ENCODE data around the gene STX16. TPM values are rescaled to one million over a fixed set of nuclear protein-coding genes. Genes with fewer than 3 reads are reported as not detected.
"Not testable (repeated sequence)": the region's sequence is repeated elsewhere in the genome, so short reads cannot be mapped to it uniquely, and the experiment has no call there.

The STX16 gene
- total and polyA plus RNA-seq, 8 donors = 50.4 to 105 (median 95.0) TPM

DNA sequence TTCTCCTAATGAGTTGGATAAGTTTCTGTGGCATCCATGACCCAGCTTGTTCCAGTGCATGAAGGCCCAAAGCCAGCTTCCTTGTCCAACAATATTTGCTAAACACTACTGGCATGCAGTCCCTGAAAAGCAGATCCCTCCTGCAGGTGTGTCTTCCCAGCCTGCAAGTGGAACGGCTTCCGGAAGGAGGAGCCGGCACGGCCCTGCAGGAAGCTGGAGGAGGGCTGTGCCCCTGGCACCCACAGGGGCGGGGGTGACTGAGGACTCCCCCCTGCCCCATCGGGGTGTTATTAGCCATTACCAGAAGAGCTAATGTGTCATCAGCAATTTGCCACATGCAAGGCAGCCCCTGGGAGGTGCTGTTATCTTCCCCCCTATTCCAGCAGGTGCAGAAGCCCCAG, 68.9 kb downstream of the STX16 start:
- Histone ChIP-seq H3K4me3 (no peak overlapping the region), H3K4me1 (no peaks in the 10 kb centered on the region), H3K27me3 (peaks cover 0 to 47% of the 10 kb centered on the region in 2 donors), H3K36me3 (peaks cover 0 to 13% of the 10 kb centered on the region in 2 donors), H3K27ac (no peak overlapping the region), H3K9me3 (no peaks in the 10 kb centered on the region)
- TF ChIP-seq, protein P1, sequence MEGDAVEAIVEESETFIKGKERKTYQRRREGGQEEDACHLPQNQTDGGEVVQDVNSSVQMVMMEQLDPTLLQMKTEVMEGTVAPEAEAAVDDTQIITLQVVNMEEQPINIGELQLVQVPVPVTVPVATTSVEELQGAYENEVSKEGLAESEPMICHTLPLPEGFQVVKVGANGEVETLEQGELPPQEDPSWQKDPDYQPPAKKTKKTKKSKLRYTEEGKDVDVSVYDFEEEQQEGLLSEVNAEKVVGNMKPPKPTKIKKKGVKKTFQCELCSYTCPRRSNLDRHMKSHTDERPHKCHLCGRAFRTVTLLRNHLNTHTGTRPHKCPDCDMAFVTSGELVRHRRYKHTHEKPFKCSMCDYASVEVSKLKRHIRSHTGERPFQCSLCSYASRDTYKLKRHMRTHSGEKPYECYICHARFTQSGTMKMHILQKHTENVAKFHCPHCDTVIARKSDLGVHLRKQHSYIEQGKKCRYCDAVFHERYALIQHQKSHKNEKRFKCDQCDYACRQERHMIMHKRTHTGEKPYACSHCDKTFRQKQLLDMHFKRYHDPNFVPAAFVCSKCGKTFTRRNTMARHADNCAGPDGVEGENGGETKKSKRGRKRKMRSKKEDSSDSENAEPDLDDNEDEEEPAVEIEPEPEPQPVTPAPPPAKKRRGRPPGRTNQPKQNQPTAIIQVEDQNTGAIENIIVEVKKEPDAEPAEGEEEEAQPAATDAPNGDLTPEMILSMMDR (IDR thresholded peaks at IDR 0.05) = no peak
- DNase-seq (peak in 2 of 4 donors; percentile 14 to 55), ATAC-seq (no peak)
- intact Hi-C loops (cut with DNase I) = no loop called here

DNA sequence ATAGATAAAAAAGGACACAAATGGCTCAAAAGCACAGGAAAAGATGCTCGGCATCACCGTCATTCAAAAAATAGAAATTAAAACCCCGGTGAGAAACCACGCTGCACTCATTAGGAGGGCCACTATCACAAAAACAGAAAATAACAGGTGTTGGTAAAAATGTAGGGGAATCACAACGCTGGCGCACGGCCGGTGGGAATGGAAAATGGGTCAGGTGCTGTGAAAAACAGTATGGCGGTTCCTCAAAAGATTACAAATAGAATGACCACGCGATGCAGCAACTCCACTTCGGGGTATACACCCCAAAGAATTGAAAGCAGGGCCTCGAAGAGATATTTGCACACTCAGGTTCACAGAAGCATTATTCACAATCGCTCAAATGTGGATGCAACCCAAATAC, 69.8 kb downstream of the STX16 start:
- intact Hi-C loops (cut with DNase I) = no loop called here
- DNase-seq (peak in 1 of 4 donors; percentile 21), ATAC-seq (no peak)
- no peak overlapping the region for H3K4me3 ChIP-seq
- H3K36me3 ChIP-seq = peaks cover 0 to 5% of the 10 kb centered on the region in 2 donors
- H3K27me3 ChIP-seq = peaks cover 0 to 47% of the 10 kb centered on the region in 2 donors
- H3K27ac ChIP-seq = no peak overlapping the region
- TF ChIP-seq, protein P1 (IDR thresholded peaks at IDR 0.05) = no peak
- no peaks in the 10 kb centered on the region for H3K4me1 ChIP-seq
- no peaks in the 10 kb centered on the region for H3K9me3 ChIP-seq

DNA sequence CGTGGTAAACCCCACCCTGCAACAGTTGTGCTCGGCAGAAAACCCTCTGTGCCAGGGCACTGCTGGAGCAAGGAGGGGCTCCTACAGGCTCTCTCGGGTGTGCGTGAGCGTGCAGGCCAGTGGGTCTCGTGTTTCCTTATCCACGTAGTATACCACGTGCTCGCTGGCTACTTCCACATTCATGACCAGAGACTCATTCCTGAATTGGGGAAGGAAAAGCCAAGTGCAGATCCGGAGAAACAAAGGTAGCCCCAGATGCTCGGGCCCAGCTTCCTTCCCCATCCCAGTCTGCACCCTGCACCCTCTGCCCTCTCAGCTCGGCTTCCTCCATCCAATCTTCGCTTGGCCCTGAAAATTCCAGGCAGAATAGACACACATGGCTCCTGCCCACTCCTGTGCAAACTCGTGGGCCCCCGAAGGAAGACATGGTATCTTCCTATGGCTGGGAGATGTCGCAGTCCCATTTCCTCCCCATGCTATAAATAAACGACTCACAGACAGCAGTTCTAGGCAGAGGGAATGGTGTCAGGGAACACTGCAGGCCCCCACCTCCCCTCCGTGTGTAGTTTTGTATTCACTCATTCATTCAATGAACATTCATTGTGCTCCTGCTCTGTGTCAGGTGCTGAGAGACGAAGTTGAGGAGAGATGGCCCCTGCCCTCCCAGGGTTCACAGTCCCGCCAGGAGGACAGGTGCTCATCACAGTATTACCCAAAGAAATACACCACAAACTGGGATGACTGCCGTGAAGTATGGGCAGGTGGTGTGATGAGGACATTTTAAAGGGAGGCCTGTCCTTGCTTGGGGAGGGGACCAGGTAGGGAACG, 71.1 kb downstream of the STX16 start:
- DNase-seq = peak in 1 of 4 donors; percentile 34
- ATAC-seq = peak; percentile 19

DNA sequence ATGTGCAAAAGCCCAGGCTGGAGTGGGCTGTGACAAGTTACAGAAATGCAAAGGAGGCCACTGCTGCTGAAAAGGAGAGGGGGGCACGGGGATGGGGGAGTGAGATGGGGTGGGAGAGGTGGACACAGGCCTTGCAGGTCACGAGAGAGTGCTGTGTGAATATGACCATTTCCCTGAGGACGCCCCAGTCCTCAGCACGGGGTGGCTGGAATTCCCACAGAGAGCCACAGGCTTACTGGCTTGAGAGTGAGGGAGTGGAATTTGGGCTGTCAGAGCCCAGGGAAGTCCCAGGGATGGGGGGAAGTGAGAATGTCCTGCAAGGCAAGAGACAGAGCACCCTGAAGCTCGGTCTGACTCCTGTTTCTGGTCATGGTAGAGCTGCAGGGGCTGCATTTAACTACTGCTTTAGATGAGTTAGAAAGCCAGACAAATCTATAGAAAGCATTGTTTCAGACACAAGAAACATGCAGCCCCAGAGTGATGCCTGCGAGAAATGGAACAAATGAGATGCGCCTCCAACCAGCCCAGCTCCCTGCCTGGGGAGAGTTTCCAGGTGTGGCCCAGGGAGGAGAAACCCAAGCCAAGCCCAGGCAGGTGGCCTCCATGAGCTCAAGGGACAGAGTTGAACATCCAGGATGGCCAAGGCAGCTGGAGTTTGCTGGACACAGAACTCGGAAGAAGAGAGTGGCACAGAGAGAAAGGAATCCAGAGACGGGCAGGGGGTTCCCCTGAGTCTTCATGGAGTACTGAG, 72.0 kb downstream of the STX16 start:
- no peak for ATAC-seq
- TF ChIP-seq, protein P1 (IDR thresholded peaks at IDR 0.05) = no peak
- Histone ChIP-seq H3K27ac (no peak overlapping the region), H3K4me1 (no peaks in the 10 kb centered on the region), H3K27me3 (peaks cover 0 to 47% of the 10 kb centered on the region in 2 donors), H3K4me3 (no peak overlapping the region), H3K9me3 (no peaks in the 10 kb centered on the region), H3K36me3 (no peaks in the 10 kb centered on the region)
- peak in 2 of 4 donors; percentile 16 to 43 for DNase-seq
- intact Hi-C loops (cut with DNase I) = no loop called here

More for the DNA sequence above, 71.1 kb downstream of the STX16 start:
- H3K9me3 ChIP-seq = no peaks in the 10 kb centered on the region
- peaks cover 0 to 47% of the 10 kb centered on the region in 2 donors for H3K27me3 ChIP-seq
- no peak overlapping the region for H3K4me3 ChIP-seq
- intact Hi-C loops (cut with DNase I) = no loop called here
- TF ChIP-seq, protein P1 (IDR thresholded peaks at IDR 0.05) = no peak
- H3K36me3 ChIP-seq = no peaks in the 10 kb centered on the region
- no peaks in the 10 kb centered on the region for H3K4me1 ChIP-seq
- no peak overlapping the region for H3K27ac ChIP-seq

DNA sequence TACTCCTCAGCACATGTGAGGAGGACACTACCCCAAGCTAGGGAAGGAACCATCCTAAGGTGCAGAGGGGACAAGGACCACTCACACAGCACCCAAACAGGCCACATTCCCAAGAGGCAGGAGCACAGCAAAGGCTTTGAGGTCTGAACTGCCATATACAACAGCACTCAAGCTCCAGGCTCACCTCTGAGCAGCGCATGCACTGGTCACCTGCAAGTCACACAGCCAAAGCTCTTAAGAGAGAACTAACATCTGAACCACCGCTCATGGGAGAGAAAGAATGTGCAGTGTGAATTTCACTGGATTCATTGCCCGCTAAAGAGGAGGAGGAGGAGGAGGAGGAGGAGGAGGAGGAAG, 72.5 kb downstream of the STX16 start:
- Histone ChIP-seq H3K36me3 (no peaks in the 10 kb centered on the region), H3K4me1 (no peaks in the 10 kb centered on the region), H3K9me3 (no peaks in the 10 kb centered on the region), H3K27ac (no peak overlapping the region), H3K27me3 (peaks cover 0 to 47% of the 10 kb centered on the region in 2 donors), H3K4me3 (no peak overlapping the region)
- TF ChIP-seq, protein P1 (IDR thresholded peaks at IDR 0.05) = no peak
- DNase-seq = no peak
- intact Hi-C loops (cut with DNase I) = no loop called here
- ATAC-seq = no peak

DNA sequence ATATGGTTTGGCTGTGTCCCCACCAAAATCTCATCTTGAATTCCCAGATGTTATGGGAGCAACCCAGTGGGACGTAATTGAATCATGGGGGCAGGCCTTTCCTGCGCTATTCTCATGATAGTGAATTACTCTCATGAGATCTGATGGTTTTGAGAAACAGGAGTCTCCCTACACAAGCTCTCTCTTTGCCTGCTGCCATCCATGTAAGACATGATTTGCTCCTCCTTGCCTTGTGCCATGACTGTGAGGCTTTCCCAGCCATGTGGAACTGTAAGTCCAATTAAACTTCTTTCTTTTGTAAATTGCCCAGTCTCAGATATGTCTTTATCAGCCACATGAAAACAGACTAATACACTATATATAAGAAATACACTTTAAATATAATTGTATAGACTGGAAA, 75.1 kb downstream of the STX16 start:
- not testable (repeated sequence) for H3K4me3 ChIP-seq, ATAC-seq
- H3K27me3 ChIP-seq = peaks cover 0 to 31% of the 10 kb centered on the region in 2 donors

More for the DNA sequence above, 75.1 kb downstream of the STX16 start:
- intact Hi-C loops (cut with DNase I); H3K4me1 ChIP-seq; H3K27ac ChIP-seq; H3K9me3 ChIP-seq; DNase-seq; H3K36me3 ChIP-seq: not testable (repeated sequence)
